ENCODE data around the gene PDHX. TPM values are rescaled to one million over a fixed set of nuclear protein-coding genes. Genes with fewer than 3 reads are reported as not detected.
A peak's percentile ranks its signal among the peaks of the same experiment; 100 is the strongest.

PDHX gene
- total RNA-seq (2021; fragmentation: NEBNext Ultra II Directional; extraction: Animal tissue kit (Norgen Biotek cat#: 25700)) = 10 to 100 TPM; 37.4 to 47.0 (median 42.2) TPM
- long read RNA-seq, transcript PDHX-201 (11 exons, 2,389 nt) = major isoform, 39 of 66 reads
- long read RNA-seq, partial matches to known transcripts = 11 of 66 reads
- long read RNA-seq, other reads (novel, unspliced or antisense) = 12 of 66 reads

- TF ChIP-seq CTCF (IDR thresholded peaks at IDR 0.05) = no peak
These were observed at the start of gene PDHX, which contains the start of gene APIP for GRCh38 chr11:34916015-34916842. TSS of gene PDHX (plus strand) at chr11:34916618. CDS start at chr11:34916656, 38 bp downstream. TSS of gene APIP (minus strand) at chr11:34916379. CDS start at chr11:34916284, 95 bp downstream.

GRCh38 chr11:34869425-34869824 is 47.0 kb upstream of the PDHX start:
- H3K4me3 Mint-ChIP-seq = no peak overlapping the region
- H3K9me3 Mint-ChIP-seq = no peaks in the 10 kb centered on the region
- peaks cover 7% of the 10 kb centered on the region for H3K27me3 Mint-ChIP-seq (ENCODE audit: insufficient read depth)
- no peak for DNase-seq
- H3K27ac Mint-ChIP-seq = no peak overlapping the region
- no peaks in the 10 kb centered on the region for H3K4me1 Mint-ChIP-seq (ENCODE audit: low read depth)
- H3K36me3 Mint-ChIP-seq (ENCODE audit: low read depth) = no peaks in the 10 kb centered on the region
- TF ChIP-seq CTCF (IDR thresholded peaks at IDR 0.05) = peak; percentile 55

More at GRCh38 chr11:34916015-34916842, at the start of gene PDHX, which contains the start of gene APIP:
- H3K27me3 Mint-ChIP-seq (ENCODE audit: insufficient read depth) = no peaks in the 10 kb centered on the region
- peak; percentile 97 for DNase-seq
- peak within 1 kb of the TSS; percentile 100 for H3K4me3 Mint-ChIP-seq
- no peaks in the 10 kb centered on the region for H3K9me3 Mint-ChIP-seq
- peaks cover 46% of the 10 kb centered on the region for H3K36me3 Mint-ChIP-seq (ENCODE audit: low read depth)
- H3K27ac Mint-ChIP-seq = peak within 1 kb of the TSS; percentile 99
- H3K4me1 Mint-ChIP-seq (ENCODE audit: low read depth) = peaks cover 48% of the 10 kb centered on the region

- TF ChIP-seq CTCF (IDR thresholded peaks at IDR 0.05) = no peak
- Mint-ChIP-seq H3K27ac (no peak overlapping the region), H3K4me3 (no peak overlapping the region), H3K4me1 (ENCODE audit: low read depth) (no peaks in the 10 kb centered on the region), H3K36me3 (ENCODE audit: low read depth) (peaks cover 7% of the 10 kb centered on the region; the same call in 1 of the 2 replicates), H3K27me3 (ENCODE audit: insufficient read depth) (peaks cover 8% of the 10 kb centered on the region), H3K9me3 (no peaks in the 10 kb centered on the region)
- no peak for DNase-seq
These were observed 45.7 kb upstream of the PDHX start for GRCh38 chr11:34870548-34871196.

DNA sequence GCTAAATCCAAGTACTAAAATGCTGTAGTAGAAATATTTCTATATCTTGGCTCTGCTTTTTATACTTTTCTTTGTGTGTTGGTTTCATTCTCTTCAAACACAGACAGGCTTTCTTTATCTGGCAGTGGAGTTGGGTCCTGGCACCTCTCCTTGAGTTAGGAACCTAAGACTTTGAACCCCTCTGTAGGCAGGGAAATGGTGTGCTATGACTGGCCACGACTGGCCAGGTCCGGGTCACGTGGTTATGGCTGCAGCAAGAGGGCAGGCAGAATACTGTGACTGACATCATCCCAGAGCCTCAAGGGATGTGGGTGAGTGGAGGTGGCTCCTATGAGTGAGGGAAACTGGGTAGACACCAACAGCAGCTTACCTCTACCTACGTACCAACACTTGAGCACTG is 42.2 kb upstream of the PDHX start:
- Mint-ChIP-seq H3K27ac (no peak overlapping the region), H3K36me3 (ENCODE audit: low read depth) (peaks cover 8% of the 10 kb centered on the region; the same call in 1 of the 2 replicates), H3K4me1 (ENCODE audit: low read depth) (no peaks in the 10 kb centered on the region), H3K27me3 (ENCODE audit: insufficient read depth) (peaks cover 10% of the 10 kb centered on the region), H3K4me3 (no peak overlapping the region), H3K9me3 (no peaks in the 10 kb centered on the region)
- no peak for TF ChIP-seq CTCF (IDR thresholded peaks at IDR 0.05)
- DNase-seq = no peak

DNA sequence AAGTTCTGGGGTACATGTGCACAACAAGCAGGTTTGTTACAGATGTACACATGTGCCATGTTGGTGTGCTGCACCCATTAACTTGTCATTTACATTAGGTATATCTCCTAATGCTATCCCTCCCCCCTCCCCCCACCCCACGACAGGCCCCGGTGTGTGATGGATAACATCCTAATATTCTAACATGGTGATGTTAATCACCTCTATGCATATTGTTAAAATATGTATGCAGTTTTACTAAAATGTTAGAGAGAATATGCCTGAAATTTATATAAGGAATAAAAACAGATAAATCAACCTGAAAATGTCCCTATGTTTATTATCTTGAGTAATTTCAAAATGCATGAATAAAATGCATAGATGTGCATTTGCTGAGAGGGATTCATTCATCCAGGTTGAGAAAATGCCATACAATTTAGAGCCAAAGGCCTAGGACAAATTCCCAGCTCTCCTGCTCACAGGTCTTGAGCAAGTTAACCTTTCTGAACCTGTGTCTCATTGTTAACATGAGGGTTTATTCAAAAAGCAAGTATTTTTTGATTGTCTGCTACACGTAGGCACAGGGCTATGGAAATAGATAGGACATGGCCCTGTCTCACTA is 38.9 kb upstream of the PDHX start:
- DNase-seq = no peak
- no peaks in the 10 kb centered on the region for H3K9me3 Mint-ChIP-seq
- no peak overlapping the region for H3K27ac Mint-ChIP-seq
- no peak overlapping the region for H3K4me3 Mint-ChIP-seq
- peaks cover 8% of the 10 kb centered on the region for H3K27me3 Mint-ChIP-seq (ENCODE audit: insufficient read depth)
- H3K4me1 Mint-ChIP-seq (ENCODE audit: low read depth) = no peaks in the 10 kb centered on the region
- no peak for TF ChIP-seq CTCF (IDR thresholded peaks at IDR 0.05)
- peaks cover 13% of the 10 kb centered on the region for H3K36me3 Mint-ChIP-seq (ENCODE audit: low read depth)
